DOHH2 (cell line): Measurements from ENCODE around the gene SMARCA2.

Experiments
- CTCF ChIP-seq: fragments of 200-600 bp; sonication (generic); IDR thresholded peaks from one replicate; pipeline ENCODE4 v1.5.1; 2014; ENCODE audit warnings: antibody characterized with exemption, mild to moderate bottlenecking, low read depth, low read length; ENCODE audit not compliant: poor library complexity, severe bottlenecking
- EZH2phosphoT487 ChIP-seq: fragments of 200-600 bp; sonication (generic); IDR thresholded peaks from 2 replicates; pipeline ENCODE4 v1.6.1; 2017; ENCODE audit warnings: borderline replicate concordance, mild to moderate bottlenecking, antibody characterized with exemption, low read length, moderate library complexity, mixed read lengths

GRCh38 chr9:2234371-2234893 is 219.3 kb downstream of the SMARCA2 start:
- TF ChIP-seq CTCF (no peak), EZH2phosphoT487 (no peak)
